CD4-positive, alpha-beta T cell treated with Interleukin-10 for 1 hour (primary cell): ENCODE results near the gene RSL24D1.
"Not testable (repeated sequence)": the region's sequence is repeated elsewhere in the genome, so short reads cannot be mapped to it uniquely, and the experiment has no call there.

Source experiments
- DNase-seq: peaks from one replicate; pipeline ENCODE4 v3.0.0-alpha.2; 2020

Gene RSL24D1

DNA sequence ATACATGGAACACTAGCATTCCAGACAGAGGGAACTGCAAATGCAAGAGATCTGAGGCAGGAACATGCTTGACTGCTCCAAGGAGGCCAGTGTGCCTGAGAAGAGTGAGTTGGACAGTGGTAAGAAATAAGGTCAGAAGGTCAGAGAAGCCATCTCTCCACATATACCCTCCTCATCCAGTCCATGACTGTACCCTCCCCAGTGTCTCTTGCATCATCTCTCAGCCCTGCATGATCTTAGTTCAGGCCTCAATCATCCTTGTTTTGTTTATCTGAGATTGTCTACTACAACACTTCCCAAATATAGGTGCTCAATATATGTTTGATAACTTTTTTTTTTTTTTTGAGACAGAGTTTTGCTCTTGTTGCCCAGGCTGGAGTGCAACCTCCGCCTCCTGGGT lies 5.5 kb upstream of the RSL24D1 start:
- no peak for DNase-seq

DNA sequence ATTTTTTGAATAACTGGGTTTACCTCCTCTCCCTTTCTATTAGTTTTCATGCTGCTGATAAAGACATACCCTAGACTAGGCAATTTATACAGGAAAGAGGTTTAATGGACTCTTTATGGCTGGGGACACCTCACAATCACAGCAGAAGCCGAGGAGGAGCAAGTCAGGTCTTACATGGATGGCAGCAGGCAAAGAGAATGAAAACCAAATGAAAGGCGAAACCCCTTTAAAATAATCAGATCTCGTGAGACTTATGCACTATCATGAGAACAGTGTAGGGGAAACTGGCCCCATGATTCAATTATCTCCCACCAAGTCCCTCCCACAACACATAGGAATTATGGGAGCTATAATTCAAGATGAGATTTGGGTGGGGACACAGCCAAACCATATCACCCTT lies 2.0 kb upstream of the RSL24D1 start:
- no peak for DNase-seq

DNA sequence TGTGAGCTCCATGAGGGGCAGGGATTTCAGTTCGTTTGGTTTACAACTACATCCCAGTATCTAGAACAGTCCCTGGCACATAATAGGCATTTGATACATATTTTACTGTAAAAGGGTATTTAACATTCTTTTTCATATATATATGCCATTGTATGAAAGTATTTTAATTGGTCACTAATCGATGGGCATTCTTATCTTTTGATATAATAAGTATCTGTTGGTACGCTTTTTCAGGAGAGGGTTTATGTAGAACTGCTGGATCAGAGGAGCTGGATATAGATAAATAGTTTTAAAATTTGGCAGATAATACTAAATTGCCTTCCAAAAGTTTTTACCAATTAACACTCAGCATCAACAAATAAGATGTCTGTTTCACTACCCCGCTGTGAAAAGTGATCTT lies 978 bp upstream of the RSL24D1 start:
- DNase-seq: no peak

GRCh38 chr15:55197362-55197705 lies 593 bp upstream of the RSL24D1 start:
- DNase-seq: no peak

- no peak for DNase-seq
Observed at GRCh38 chr15:55195996-55196395, 745 bp downstream of the RSL24D1 start.

DNA sequence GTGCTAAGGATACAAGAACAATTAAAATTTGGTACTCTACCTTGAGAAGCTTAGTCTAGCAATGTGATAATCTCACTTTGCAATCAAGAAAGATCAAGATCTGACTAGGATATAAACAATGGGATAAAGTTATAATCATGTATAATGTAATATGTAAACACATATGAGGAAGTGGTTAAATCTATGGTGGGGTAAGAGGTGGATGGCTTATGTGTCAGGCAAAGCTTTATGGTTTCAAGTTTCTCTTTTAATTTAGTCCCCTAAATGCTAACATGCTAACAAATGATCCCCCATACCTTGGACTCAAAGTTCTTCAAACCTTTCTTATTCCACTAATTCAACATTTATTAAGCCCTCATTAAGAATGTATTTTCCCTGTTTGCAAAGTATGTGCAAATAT lies 2.5 kb downstream of the RSL24D1 start:
- DNase-seq: no peak

GRCh38 chr15:55186331-55186730 lies 10.4 kb downstream of the RSL24D1 start:
- DNase-seq: no peak

GRCh38 chr15:55183679-55184078 lies 13.1 kb downstream of the RSL24D1 start:
- no peak for DNase-seq

DNA sequence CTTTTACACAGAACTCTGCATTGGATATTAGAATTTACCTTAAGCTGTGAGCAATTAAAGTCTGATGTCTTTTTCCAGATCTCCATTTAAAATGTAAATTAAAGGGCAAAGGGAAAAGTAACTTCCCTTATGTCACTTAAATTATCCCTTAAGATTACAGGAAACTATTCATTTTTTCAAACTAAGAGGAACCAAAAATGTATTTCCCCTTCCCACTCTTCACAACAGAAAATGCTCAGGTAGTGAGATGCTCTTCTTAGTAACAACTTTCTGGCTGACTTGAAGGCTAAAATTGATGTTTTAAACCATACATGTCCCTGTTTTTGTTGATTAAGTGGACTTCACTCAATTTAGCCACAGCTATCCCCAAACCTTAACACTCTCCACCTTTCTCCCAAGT lies 17.6 kb downstream of the RSL24D1 start:
- DNase-seq: no peak

GRCh38 chr15:55170361-55170760 lies 26.4 kb downstream of the RSL24D1 start:
- DNase-seq: no peak

DNA sequence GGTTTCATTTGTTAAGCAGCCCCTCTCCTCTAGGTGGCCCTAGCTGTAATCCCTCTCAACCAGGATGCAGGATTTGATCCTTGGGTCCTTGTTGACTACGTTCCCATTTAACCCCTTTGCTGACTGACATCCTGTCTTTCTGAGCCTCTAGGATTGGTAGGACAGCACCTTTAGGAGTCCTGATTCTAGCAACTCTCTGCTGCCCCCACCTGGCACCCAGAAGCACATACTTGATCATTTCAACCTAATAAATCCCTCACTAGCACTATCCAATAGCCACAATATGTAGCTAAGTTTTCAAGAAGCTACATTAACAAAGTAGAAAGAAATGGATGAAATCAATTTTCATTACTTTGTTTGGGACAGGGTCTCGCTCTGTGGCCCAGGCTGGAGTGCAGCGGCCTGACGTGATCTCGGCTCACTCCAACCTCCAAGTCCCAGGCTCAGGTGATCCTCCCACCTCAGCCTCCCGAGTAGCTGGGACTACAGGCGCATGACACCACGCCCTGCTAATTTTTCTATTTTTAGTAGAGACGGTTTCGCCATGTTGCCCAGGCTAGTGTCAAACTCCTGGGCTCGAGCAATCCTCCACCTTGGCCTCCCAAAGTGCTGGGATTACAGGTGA lies 28.3 kb downstream of the RSL24D1 start:
- DNase-seq: peak; percentile 50

DNA sequence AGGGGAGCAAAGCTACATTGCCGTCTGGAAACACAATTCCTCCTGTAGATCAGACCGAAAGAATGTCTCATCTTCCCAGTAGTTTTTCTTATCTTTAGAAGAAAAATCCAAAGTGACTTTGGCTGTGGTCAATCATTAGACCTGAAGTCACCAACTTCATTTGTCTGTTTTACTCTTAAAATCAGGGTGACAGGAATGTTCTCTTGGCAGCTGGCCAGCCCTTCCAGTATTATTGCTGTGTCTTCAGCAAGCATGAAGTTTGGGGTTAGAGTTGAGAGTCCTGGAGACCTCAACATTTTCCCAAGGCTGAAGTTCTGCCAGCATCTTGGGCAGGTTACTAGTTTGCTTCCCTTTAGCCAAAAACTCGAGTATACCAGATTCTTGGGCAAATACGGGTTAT lies 32.5 kb downstream of the RSL24D1 start:
- no peak for DNase-seq

GRCh38 chr15:55151631-55152030 lies 45.1 kb downstream of the RSL24D1 start:
- no peak for DNase-seq

DNA sequence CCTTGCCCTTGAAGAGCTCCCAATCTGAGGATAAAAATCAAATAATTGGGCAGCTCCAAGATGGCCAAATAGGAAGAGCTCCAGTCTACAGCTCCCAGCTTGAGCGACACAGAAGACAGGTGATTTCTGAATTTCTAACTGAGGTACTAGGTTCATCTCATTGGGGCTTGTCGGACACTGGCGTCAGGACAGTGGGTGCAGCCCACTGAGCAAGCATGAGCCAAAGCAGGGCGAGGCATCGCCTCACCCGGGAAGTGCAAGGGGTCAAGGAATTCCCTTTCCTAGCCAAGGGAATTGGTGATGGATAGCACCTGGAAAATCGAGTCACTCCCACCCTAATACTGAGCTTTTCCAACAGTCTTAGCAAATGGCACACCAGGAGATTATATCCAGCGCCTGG lies 53.6 kb downstream of the RSL24D1 start:
- DNase-seq: not testable (repeated sequence)

DNA sequence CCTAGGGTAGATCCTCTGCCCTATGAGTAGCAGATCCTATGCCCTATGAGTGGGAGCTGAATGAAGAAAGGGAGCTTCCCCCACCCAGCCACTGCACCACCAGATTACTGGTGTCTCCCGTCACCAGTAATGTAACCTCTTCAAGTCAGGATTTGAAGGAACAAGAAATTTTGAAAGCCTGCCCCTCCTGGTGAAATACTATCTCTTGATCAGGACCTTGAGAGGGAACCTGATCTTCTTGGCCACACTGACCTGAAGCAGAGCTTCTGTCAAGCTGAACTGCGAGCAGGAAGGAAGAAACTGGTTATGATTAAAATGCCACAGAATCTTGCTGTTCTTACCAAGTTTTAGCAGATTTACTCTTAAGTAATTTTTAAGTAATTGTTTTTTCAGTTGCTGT lies 62.8 kb downstream of the RSL24D1 start:
- DNase-seq: no peak

DNA sequence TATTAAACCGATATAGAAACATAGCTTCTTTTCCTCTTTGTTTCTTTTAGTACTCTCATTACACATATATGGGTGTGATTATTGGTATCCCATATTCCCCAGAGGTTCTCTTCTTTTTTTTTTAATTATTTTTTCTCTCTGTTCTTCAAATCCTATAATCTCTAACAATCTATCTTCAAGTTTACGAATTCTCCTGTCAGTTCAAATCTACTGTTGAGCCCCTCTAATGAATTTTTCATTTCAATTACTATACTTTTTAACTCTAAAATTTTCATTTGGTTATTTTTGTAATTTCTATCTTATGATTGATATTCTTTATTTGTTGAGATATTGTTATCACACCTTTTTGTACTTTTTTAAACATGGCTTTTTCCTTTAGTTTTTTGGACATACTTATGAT lies 64.1 kb downstream of the RSL24D1 start:
- no peak for DNase-seq
